Natural killer cell (primary cell): ENCODE data around the gene PDILT. TPM values are rescaled to one million over a fixed set of nuclear protein-coding genes. Genes with fewer than 3 reads are reported as not detected.

Experiments used
- ATAC-seq, 3 donors: fragments of 150-1000 bp in 2 of 3; fragments of 200-7000 bp in 1 of 3; cut with Tn5 transposase; 1 replicate in 1 of 3; 2 replicates in 2 of 3; pipeline ENCODE4 v1.10.0; 2021; ENCODE audit warnings: mild to moderate bottlenecking in 2 of 3, moderate library complexity in 2 of 3
- DNase-seq, 2 donors: peaks; one replicate each; pipeline versions ENCODE4 v3.0.0 to v3.0.0-alpha.2; 2013 to 2021; ENCODE audit warnings: mixed read lengths in 1 of 2
- H3K27ac ChIP-seq: one replicate; pipeline ENCODE4 v1.5.1; 2013; ENCODE audit warnings: mild to moderate bottlenecking, low read length
- H3K27me3 ChIP-seq: one replicate; pipeline ENCODE4 v1.6.1; 2013; ENCODE audit warnings: low read length; ENCODE audit not compliant: control insufficient read depth, insufficient read depth
- H3K36me3 ChIP-seq: one replicate; pipeline ENCODE4 v1.6.1; 2013; ENCODE audit warnings: low read length; ENCODE audit not compliant: control insufficient read depth, insufficient read depth
- H3K4me1 ChIP-seq: one replicate; pipeline ENCODE4 v1.6.1; 2013; ENCODE audit warnings: low read length; ENCODE audit not compliant: control insufficient read depth, insufficient read depth
- H3K4me3 ChIP-seq: one replicate; pipeline ENCODE4 v1.5.1; 2013; ENCODE audit warnings: low read length
- H3K9me3 ChIP-seq: one replicate; pipeline ENCODE4 v1.6.1; 2013; ENCODE audit warnings: low read length; ENCODE audit not compliant: control insufficient read depth, insufficient read depth
- H3K27ac Mint-ChIP-seq, 2 donors: one replicate each; pipeline ENCODE4 v1.8.0; 2022; ENCODE audit warnings: mild to moderate bottlenecking in 2 of 2, mixed read lengths in 2 of 2, moderate library complexity in 1 of 2
- H3K27me3 Mint-ChIP-seq, 2 donors: one replicate each; pipeline ENCODE4 v1.8.0; 2022; ENCODE audit warnings: low read depth in 2 of 2, mixed read lengths in 2 of 2
- H3K36me3 Mint-ChIP-seq: one replicate; pipeline ENCODE4 v1.8.0; 2022; ENCODE audit warnings: mixed read lengths
- H3K4me1 Mint-ChIP-seq, 2 donors: one replicate each; pipeline ENCODE4 v1.8.0; 2022; ENCODE audit warnings: mixed read lengths in 2 of 2
- H3K4me3 Mint-ChIP-seq: one replicate; pipeline ENCODE4 v1.8.0; 2022; ENCODE audit warnings: mild to moderate bottlenecking, moderate library complexity, mixed read lengths
- H3K9me3 Mint-ChIP-seq, 2 donors: one replicate each; pipeline ENCODE4 v1.8.0; 2022; ENCODE audit warnings: mixed read lengths in 2 of 2
- WGBS: methylation state at CpG from one replicate; pipeline ENCODE4 v1.1.7; 2013; ENCODE audit warnings: missing lambda C conversion rate; ENCODE audit not compliant: insufficient coverage; 5-methylcytosine and 5-hydroxymethylcytosine counted together
- intact Hi-C: fragments of 100-400 bp; cut with micrococcal nuclease; formaldehyde crosslinking; loops from one replicate; pipeline ENCODE4 v1.14.2; 2022
- total RNA-seq, 4 donors: library from RNA; stranded (reverse); fragments of 120-200 nt in 1 of 4; gene quantifications; one replicate each; pipeline versions ENCODE4 v1.2.3 to v1.2.4, GENCODE V29; 2013 to 2022
- TF ChIP-seq, protein P1 (sequence below): fragments of 200-600 bp; IDR thresholded peaks from one replicate; pipeline ENCODE4 v1.8.0; 2022; ENCODE audit warnings: antibody characterized with exemption

PDILT gene
- total RNA-seq, 3 donors from 2014 or later (not counting 1 experiment from before 2014, with no cell fraction given): not detected

DNA sequence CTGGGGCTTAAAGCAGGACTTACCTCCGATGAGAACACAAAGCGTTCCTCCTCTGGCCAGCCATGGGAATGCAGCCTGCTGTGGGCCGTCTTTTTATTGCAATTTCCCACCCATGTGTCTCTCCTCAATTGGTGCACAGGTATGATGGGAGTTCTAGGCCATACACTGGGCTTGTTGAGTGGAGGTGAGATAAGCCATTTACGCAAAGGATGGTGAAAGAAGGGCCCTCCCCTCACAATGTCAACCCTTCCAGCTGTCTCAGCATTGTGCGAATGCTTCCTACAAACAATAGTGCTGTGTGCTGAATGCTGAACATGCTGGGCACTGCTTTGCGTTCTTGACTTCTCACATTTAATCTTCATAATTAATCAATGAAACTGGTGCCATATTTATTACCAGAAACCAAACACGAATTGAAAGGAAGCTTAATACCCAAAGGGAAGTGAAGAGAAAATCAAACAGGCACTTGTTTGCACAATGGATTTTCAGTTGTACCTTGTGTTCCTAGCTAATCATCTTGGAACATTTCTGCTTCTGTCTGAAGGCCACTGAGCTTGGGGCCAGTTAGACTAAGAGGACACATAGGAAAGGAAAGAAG is 77.0 kb downstream of the PDILT start, which contains the start of gene GP2:
Gene GP2, minus strand, starts transcription at position 70 of the 598 bp plus-strand sequence. CDS start 1,082 bp downstream, outside the sequence.
- TF ChIP-seq, protein P1, sequence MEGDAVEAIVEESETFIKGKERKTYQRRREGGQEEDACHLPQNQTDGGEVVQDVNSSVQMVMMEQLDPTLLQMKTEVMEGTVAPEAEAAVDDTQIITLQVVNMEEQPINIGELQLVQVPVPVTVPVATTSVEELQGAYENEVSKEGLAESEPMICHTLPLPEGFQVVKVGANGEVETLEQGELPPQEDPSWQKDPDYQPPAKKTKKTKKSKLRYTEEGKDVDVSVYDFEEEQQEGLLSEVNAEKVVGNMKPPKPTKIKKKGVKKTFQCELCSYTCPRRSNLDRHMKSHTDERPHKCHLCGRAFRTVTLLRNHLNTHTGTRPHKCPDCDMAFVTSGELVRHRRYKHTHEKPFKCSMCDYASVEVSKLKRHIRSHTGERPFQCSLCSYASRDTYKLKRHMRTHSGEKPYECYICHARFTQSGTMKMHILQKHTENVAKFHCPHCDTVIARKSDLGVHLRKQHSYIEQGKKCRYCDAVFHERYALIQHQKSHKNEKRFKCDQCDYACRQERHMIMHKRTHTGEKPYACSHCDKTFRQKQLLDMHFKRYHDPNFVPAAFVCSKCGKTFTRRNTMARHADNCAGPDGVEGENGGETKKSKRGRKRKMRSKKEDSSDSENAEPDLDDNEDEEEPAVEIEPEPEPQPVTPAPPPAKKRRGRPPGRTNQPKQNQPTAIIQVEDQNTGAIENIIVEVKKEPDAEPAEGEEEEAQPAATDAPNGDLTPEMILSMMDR: no peak
- Mint-ChIP-seq H3K9me3 (no peaks in the 10 kb centered on the region), H3K27me3 (no peaks in the 10 kb centered on the region), H3K4me3 (no peak within 1 kb of the TSS), H3K27ac (no peak within 1 kb of the TSS), H3K36me3 (no peaks in the 10 kb centered on the region), H3K4me1 (no peaks in the 10 kb centered on the region)
- no peak within 1 kb of the TSS for H3K27ac ChIP-seq
- no peaks in the 10 kb centered on the region for H3K4me1 ChIP-seq
- no peak for ATAC-seq
- no peaks in the 10 kb centered on the region for H3K9me3 ChIP-seq
- no peak for DNase-seq
- WGBS: 80% methylated on average over 6 of the region's 7 CpGs
- H3K4me3 ChIP-seq: no peak within 1 kb of the TSS
- H3K36me3 ChIP-seq: no peaks in the 10 kb centered on the region
- H3K27me3 ChIP-seq: no peaks in the 10 kb centered on the region
- intact Hi-C loops: no loop called here

DNA sequence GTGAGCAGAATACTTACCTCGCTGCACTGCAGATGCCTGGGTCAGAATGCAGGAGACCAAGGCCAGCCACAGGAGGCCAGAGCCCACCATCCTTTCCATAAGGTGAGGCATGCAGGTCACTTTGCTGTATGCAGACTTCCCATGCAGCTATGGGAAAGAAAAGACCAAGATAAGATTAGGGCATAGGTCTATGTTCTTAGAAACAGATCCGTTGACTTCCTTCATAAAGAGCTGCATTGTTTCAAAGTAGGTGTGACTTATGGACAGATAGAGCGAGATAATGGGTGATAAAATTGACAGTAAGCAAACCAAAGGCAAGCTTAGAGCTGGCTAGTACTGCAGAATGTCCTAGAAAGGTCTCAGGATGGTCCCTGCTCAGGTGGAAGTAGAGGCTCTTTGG is 78.2 kb downstream of the PDILT start:
- Histone ChIP-seq H3K36me3 (no peaks in the 10 kb centered on the region), H3K4me3 (no peak overlapping the region), H3K4me1 (no peaks in the 10 kb centered on the region), H3K9me3 (no peaks in the 10 kb centered on the region), H3K27me3 (no peaks in the 10 kb centered on the region), H3K27ac (no peak overlapping the region)
- H3K4me1 Mint-ChIP-seq: no peaks in the 10 kb centered on the region
- intact Hi-C loops: no loop called here
- H3K36me3 Mint-ChIP-seq: no peaks in the 10 kb centered on the region
- DNase-seq (no peak), ATAC-seq (no peak)
- WGBS: 67% methylated on average over 3 of the region's 3 CpGs
- peaks cover 0 to 2% of the 10 kb centered on the region in 2 donors for H3K27me3 Mint-ChIP-seq
- H3K9me3 Mint-ChIP-seq: no peaks in the 10 kb centered on the region
- TF ChIP-seq, protein P1: no peak
- no peak overlapping the region for H3K4me3 Mint-ChIP-seq
- H3K27ac Mint-ChIP-seq: no peak overlapping the region

DNA sequence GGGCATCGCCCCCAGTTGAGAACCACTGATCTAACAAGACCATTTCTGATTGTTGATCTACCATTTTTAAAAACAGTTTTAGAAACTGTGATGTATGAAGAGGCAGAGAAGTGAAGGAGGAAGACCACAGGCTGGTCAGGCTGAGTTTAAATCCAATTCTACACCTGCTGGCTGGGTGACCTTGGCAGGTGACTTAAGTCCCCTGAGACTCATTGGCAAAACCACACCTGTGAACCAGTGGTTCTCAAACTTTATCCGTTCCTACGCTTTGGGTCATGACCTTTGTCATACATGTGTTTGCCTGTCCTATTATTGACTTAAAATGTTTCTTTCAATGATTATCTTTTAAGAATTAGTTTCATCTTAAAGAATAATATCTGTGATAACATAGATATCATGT is 79.5 kb downstream of the PDILT start:
- 66% methylated on average over 2 of the region's 3 CpGs for whole genome bisulfite sequencing
- no peaks in the 10 kb centered on the region for H3K9me3 Mint-ChIP-seq
- no peak overlapping the region for H3K27ac Mint-ChIP-seq
- H3K36me3 Mint-ChIP-seq: no peaks in the 10 kb centered on the region
- DNase-seq (no peak), ATAC-seq (no peak)
- H3K27me3 Mint-ChIP-seq: peaks cover 0 to 3% of the 10 kb centered on the region in 2 donors
- Histone ChIP-seq H3K4me3 (no peak overlapping the region), H3K27me3 (no peaks in the 10 kb centered on the region), H3K9me3 (no peaks in the 10 kb centered on the region), H3K36me3 (no peaks in the 10 kb centered on the region), H3K4me1 (no peaks in the 10 kb centered on the region), H3K27ac (no peak overlapping the region)
- no peaks in the 10 kb centered on the region for H3K4me1 Mint-ChIP-seq
- no peak overlapping the region for H3K4me3 Mint-ChIP-seq
- TF ChIP-seq, protein P1: no peak
- intact Hi-C loops: no loop called here

DNA sequence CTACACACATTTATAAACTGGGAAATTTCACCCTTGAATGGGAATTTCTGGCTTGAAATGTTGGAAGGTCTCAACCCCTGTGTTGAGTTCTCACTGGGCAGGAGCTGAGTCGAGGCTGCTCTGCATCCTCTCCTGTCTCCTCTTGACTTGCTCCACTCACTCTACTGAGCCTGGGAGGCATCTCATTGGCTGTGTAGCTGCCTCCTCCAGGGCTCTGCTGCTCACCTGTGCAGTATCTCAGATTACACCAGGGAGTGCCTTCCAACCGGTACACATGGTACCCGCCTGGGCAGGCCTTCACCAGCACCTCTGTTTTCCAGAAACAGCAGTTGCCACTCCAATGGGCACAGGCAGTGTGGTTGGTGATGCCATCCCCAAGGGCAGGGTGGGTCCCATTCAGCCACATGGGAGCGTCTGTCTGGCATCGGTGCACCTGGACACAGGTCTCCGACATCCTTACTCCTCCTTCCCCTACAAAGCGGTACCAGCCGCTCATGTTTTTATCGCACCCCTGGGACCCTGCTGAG is 80.9 kb downstream of the PDILT start:
- Mint-ChIP-seq H3K9me3 (no peaks in the 10 kb centered on the region), H3K4me3 (no peak overlapping the region), H3K27me3 (peaks cover 0 to 3% of the 10 kb centered on the region in 2 donors), H3K27ac (no peak overlapping the region), H3K4me1 (no peaks in the 10 kb centered on the region), H3K36me3 (no peaks in the 10 kb centered on the region)
- H3K4me1 ChIP-seq: no peaks in the 10 kb centered on the region
- DNase-seq (no peak), ATAC-seq (no peak)
- WGBS: 84% methylated on average over 9 of the region's 9 CpGs
- TF ChIP-seq, protein P1: no peak
- no peak overlapping the region for H3K4me3 ChIP-seq
- no peak overlapping the region for H3K27ac ChIP-seq
- no peaks in the 10 kb centered on the region for H3K9me3 ChIP-seq
- H3K36me3 ChIP-seq: no peaks in the 10 kb centered on the region
- H3K27me3 ChIP-seq: no peaks in the 10 kb centered on the region
- intact Hi-C loops: no loop called here
